ENCODE data around the gene ADAMTS14. TPM values are rescaled to one million over a fixed set of nuclear protein-coding genes. Genes with fewer than 3 reads are reported as not detected.

The ADAMTS14 gene
- total RNA-seq, 1 donor from 2014 or later: 0.53 TPM

- no peaks in the 10 kb centered on the region for H3K4me1 ChIP-seq
- no peak overlapping the region for H3K4me3 ChIP-seq
- intact Hi-C loops (cut with DNase I): no loop called here
- no peak for TF ChIP-seq CTCF (IDR thresholded peaks at IDR 0.05)
- H3K27me3 ChIP-seq (ENCODE audit: low read depth): no peaks in the 10 kb centered on the region
- no peaks in the 10 kb centered on the region for H3K36me3 ChIP-seq
- ATAC-seq (no peak), DNase-seq (no peak)
- H3K27ac ChIP-seq: no peak overlapping the region
- H3K9me3 ChIP-seq: no peaks in the 10 kb centered on the region
Observed at GRCh38 chr10:70714951-70715350, 42.6 kb downstream of the ADAMTS14 start.

- Histone ChIP-seq H3K4me1 (no peaks in the 10 kb centered on the region), H3K36me3 (no peaks in the 10 kb centered on the region), H3K9me3 (no peaks in the 10 kb centered on the region), H3K27me3 (ENCODE audit: low read depth) (no peaks in the 10 kb centered on the region), H3K27ac (no peak overlapping the region), H3K4me3 (no peak overlapping the region)
- intact Hi-C loops (cut with DNase I): no loop called here
- ATAC-seq: peak; percentile 16 to 49
- DNase-seq: no peak
- no peak for TF ChIP-seq CTCF (IDR thresholded peaks at IDR 0.05)
Observed at GRCh38 chr10:70715853-70716795, 43.8 kb downstream of the ADAMTS14 start.

GRCh38 chr10:70722820-70723424 is 50.6 kb downstream of the ADAMTS14 start:
- ATAC-seq (no peak), DNase-seq (no peak)
- Histone ChIP-seq H3K27ac (no peak overlapping the region), H3K27me3 (ENCODE audit: low read depth) (no peaks in the 10 kb centered on the region), H3K36me3 (no peaks in the 10 kb centered on the region), H3K9me3 (no peaks in the 10 kb centered on the region), H3K4me1 (no peaks in the 10 kb centered on the region), H3K4me3 (no peak overlapping the region)
- TF ChIP-seq CTCF (IDR thresholded peaks at IDR 0.05): no peak
- intact Hi-C loops (cut with DNase I): no loop called here

- H3K27me3 ChIP-seq (ENCODE audit: low read depth): no peaks in the 10 kb centered on the region
- no peak for TF ChIP-seq CTCF (IDR thresholded peaks at IDR 0.05)
- intact Hi-C loops (cut with DNase I): no loop called here
- no peaks in the 10 kb centered on the region for H3K36me3 ChIP-seq
- H3K27ac ChIP-seq: no peak overlapping the region
- ATAC-seq (no peak), DNase-seq (no peak)
- H3K4me1 ChIP-seq: no peaks in the 10 kb centered on the region
- no peak overlapping the region for H3K4me3 ChIP-seq
- no peaks in the 10 kb centered on the region for H3K9me3 ChIP-seq
Observed at GRCh38 chr10:70723771-70724170, 51.5 kb downstream of the ADAMTS14 start.

GRCh38 chr10:70726909-70727495 is 54.7 kb downstream of the ADAMTS14 start:
- no peak overlapping the region for H3K4me3 ChIP-seq
- ATAC-seq: no peak

More at GRCh38 chr10:70726909-70727495, 54.7 kb downstream of the ADAMTS14 start:
- no peak for TF ChIP-seq CTCF (IDR thresholded peaks at IDR 0.05)
- no peak for DNase-seq
- H3K36me3 ChIP-seq: no peaks in the 10 kb centered on the region
- H3K27me3 ChIP-seq (ENCODE audit: low read depth): no peaks in the 10 kb centered on the region
- intact Hi-C loops (cut with DNase I): no loop called here
- H3K9me3 ChIP-seq: no peaks in the 10 kb centered on the region
- peaks cover 3% of the 10 kb centered on the region for H3K4me1 ChIP-seq
- no peak overlapping the region for H3K27ac ChIP-seq

Data from lower lobe of right lung (tissue), 2 donors.